ENCODE measurements around the gene AP1G1. TPM values are rescaled to one million over a fixed set of nuclear protein-coding genes. Genes with fewer than 3 reads are reported as not detected.

The AP1G1 gene
- total and polyA plus RNA-seq, 3 experiments from 2014 or later, result 10.9 to 83.3 (median 80.4) TPM

- peaks cover 4% of the 10 kb centered on the region for H3K4me1 ChIP-seq (ENCODE audit: insufficient read depth, low read length)
- H3K4me1 Mint-ChIP-seq, result peaks cover 19 to 43% (median 41%) of the 10 kb centered on the region in 3 donors
- H3K27me3 Mint-ChIP-seq, result no peaks in the 10 kb centered on the region
- H3K36me3 Mint-ChIP-seq, result peaks cover 2 to 72% (median 4%) of the 10 kb centered on the region in 3 donors
- no peaks in the 10 kb centered on the region for H3K9me3 Mint-ChIP-seq
- H3K27ac Mint-ChIP-seq, result peak overlapping the region in 6 of 8 donors; percentile 35 to 73 (median 67)
- H3K27ac ChIP-seq (ENCODE audit: low read depth, low read length), result no peak overlapping the region
- no peak overlapping the region for H3K4me3 ChIP-seq (ENCODE audit: low read length)
- DNase-seq, result no peak
- no peaks in the 10 kb centered on the region for H3K36me3 ChIP-seq (ENCODE audit: insufficient read depth, low read length)
- no peak overlapping the region for H3K4me3 Mint-ChIP-seq
- CTCF ChIA-PET, result no interaction called here
- H3K9me3 ChIP-seq (ENCODE audit: low read length), result no peaks in the 10 kb centered on the region
- POLR2A ChIA-PET, result no interaction called here
- H3K27me3 ChIP-seq (ENCODE audit: insufficient read depth, low read length, poor library complexity, severe bottlenecking), result no peaks in the 10 kb centered on the region
These were observed 32.7 kb downstream of the AP1G1 start for GRCh38 chr16:71775949-71776348.

GRCh38 chr16:71771571-71771970 lies 37.1 kb downstream of the AP1G1 start:
- no peaks in the 10 kb centered on the region for H3K9me3 Mint-ChIP-seq
- no peak for DNase-seq
- H3K27ac Mint-ChIP-seq, result peak overlapping the region in 1 of 8 donors; percentile 46
- ChIA-PET CTCF (interaction anchor here (1.1 kb wide), 1 partner anchor 12 kb away, joined by 3 read pairs; no protein-coding TSS in a partner anchor), POLR2A (no interaction called here)
- H3K27me3 Mint-ChIP-seq, result no peaks in the 10 kb centered on the region
- H3K4me1 Mint-ChIP-seq, result peaks cover 11 to 26% (median 24%) of the 10 kb centered on the region in 3 donors
- Histone ChIP-seq H3K9me3 (ENCODE audit: low read length) (no peaks in the 10 kb centered on the region), H3K4me1 (ENCODE audit: insufficient read depth, low read length) (no peaks in the 10 kb centered on the region), H3K27ac (ENCODE audit: low read depth, low read length) (no peak overlapping the region), H3K4me3 (ENCODE audit: low read length) (no peak overlapping the region), H3K36me3 (ENCODE audit: insufficient read depth, low read length) (peaks cover 18% of the 10 kb centered on the region), H3K27me3 (ENCODE audit: insufficient read depth, low read length, poor library complexity, severe bottlenecking) (no peaks in the 10 kb centered on the region)
- H3K36me3 Mint-ChIP-seq, result peaks cover 3 to 75% (median 14%) of the 10 kb centered on the region in 3 donors
- no peak overlapping the region for H3K4me3 Mint-ChIP-seq

GRCh38 chr16:71769222-71769621 lies 39.4 kb downstream of the AP1G1 start:
- Mint-ChIP-seq H3K36me3 (peaks cover 3 to 78% (median 13%) of the 10 kb centered on the region in 3 donors), H3K4me1 (peaks cover 3 to 20% (median 10%) of the 10 kb centered on the region in 3 donors), H3K4me3 (no peak overlapping the region), H3K9me3 (no peaks in the 10 kb centered on the region), H3K27me3 (no peaks in the 10 kb centered on the region), H3K27ac (peak overlapping the region in 1 of 8 donors; percentile 44)
- DNase-seq, result no peak
- Histone ChIP-seq H3K4me3 (ENCODE audit: low read length) (no peak overlapping the region), H3K27ac (ENCODE audit: low read depth, low read length) (no peak overlapping the region), H3K4me1 (ENCODE audit: insufficient read depth, low read length) (no peaks in the 10 kb centered on the region), H3K27me3 (ENCODE audit: insufficient read depth, low read length, poor library complexity, severe bottlenecking) (no peaks in the 10 kb centered on the region), H3K9me3 (ENCODE audit: low read length) (no peaks in the 10 kb centered on the region), H3K36me3 (ENCODE audit: insufficient read depth, low read length) (peaks cover 20% of the 10 kb centered on the region)
- ChIA-PET CTCF (interaction anchor here (1.1 to 1.2 kb wide), 2 partner anchors 9 to 86 kb away, joined by 3 to 4 read pairs; no protein-coding TSS in a partner anchor), POLR2A (no interaction called here)

GRCh38 chr16:71767060-71767900 lies 41.4 kb downstream of the AP1G1 start:
- H3K27me3 ChIP-seq (ENCODE audit: insufficient read depth, low read length, poor library complexity, severe bottlenecking), result no peaks in the 10 kb centered on the region
- Mint-ChIP-seq H3K4me1 (peaks cover 3 to 20% (median 10%) of the 10 kb centered on the region in 3 donors), H3K27ac (peak overlapping the region in 5 of 8 donors; percentile 24 to 69 (median 39)), H3K36me3 (peaks cover 3 to 84% (median 20%) of the 10 kb centered on the region in 3 donors), H3K4me3 (no peak overlapping the region), H3K27me3 (no peaks in the 10 kb centered on the region), H3K9me3 (no peaks in the 10 kb centered on the region)
- H3K36me3 ChIP-seq (ENCODE audit: insufficient read depth, low read length), result peaks cover 33% of the 10 kb centered on the region
- H3K4me1 ChIP-seq (ENCODE audit: insufficient read depth, low read length), result no peaks in the 10 kb centered on the region
- no peak overlapping the region for H3K4me3 ChIP-seq (ENCODE audit: low read length)
- H3K9me3 ChIP-seq (ENCODE audit: low read length), result no peaks in the 10 kb centered on the region
- no peak overlapping the region for H3K27ac ChIP-seq (ENCODE audit: low read depth, low read length)
- CTCF ChIA-PET, result no interaction called here
- POLR2A ChIA-PET, result no interaction called here
- DNase-seq, result no peak

GRCh38 chr16:71762186-71762585 lies 46.4 kb downstream of the AP1G1 start:
- H3K36me3 Mint-ChIP-seq, result peaks cover 0 to 85% (median 11%) of the 10 kb centered on the region in 3 donors
- peaks cover 2 to 13% (median 4%) of the 10 kb centered on the region in 3 donors for H3K4me1 Mint-ChIP-seq
- peak overlapping the region in 1 of 8 donors; percentile 44 for H3K27ac Mint-ChIP-seq
- Histone ChIP-seq H3K4me1 (ENCODE audit: insufficient read depth, low read length) (no peaks in the 10 kb centered on the region), H3K36me3 (ENCODE audit: insufficient read depth, low read length) (peaks cover 41% of the 10 kb centered on the region), H3K27ac (ENCODE audit: low read depth, low read length) (no peak overlapping the region), H3K9me3 (ENCODE audit: low read length) (no peaks in the 10 kb centered on the region), H3K4me3 (ENCODE audit: low read length) (no peak overlapping the region), H3K27me3 (ENCODE audit: insufficient read depth, low read length, poor library complexity, severe bottlenecking) (no peaks in the 10 kb centered on the region)
- ChIA-PET CTCF (no interaction called here), POLR2A (interaction anchor here (0.9 kb wide), 1 partner anchor 46 kb away, joined by 3 read pairs; the partner anchor contains the start of gene AP1G1)
- H3K27me3 Mint-ChIP-seq, result peaks cover 0 to 2% of the 10 kb centered on the region in 2 donors
- DNase-seq, result no peak
- H3K4me3 Mint-ChIP-seq, result no peak overlapping the region
- no peaks in the 10 kb centered on the region for H3K9me3 Mint-ChIP-seq

GRCh38 chr16:71761097-71761496 lies 47.5 kb downstream of the AP1G1 start:
- no peaks in the 10 kb centered on the region for H3K4me1 ChIP-seq (ENCODE audit: insufficient read depth, low read length)
- H3K27ac ChIP-seq (ENCODE audit: low read depth, low read length), result no peak overlapping the region
- no peaks in the 10 kb centered on the region for H3K9me3 ChIP-seq (ENCODE audit: low read length)
- H3K27me3 ChIP-seq (ENCODE audit: insufficient read depth, low read length, poor library complexity, severe bottlenecking), result no peaks in the 10 kb centered on the region
- Mint-ChIP-seq H3K27me3 (peaks cover 0 to 2% of the 10 kb centered on the region in 2 donors), H3K27ac (no peak overlapping the region), H3K36me3 (peaks cover 0 to 86% (median 13%) of the 10 kb centered on the region in 3 donors), H3K4me3 (no peak overlapping the region), H3K4me1 (peaks cover 0 to 2% (median under 1%) of the 10 kb centered on the region in 3 donors), H3K9me3 (no peaks in the 10 kb centered on the region)
- H3K4me3 ChIP-seq (ENCODE audit: low read length), result no peak overlapping the region
- ChIA-PET POLR2A (no interaction called here), CTCF (no interaction called here)
- H3K36me3 ChIP-seq (ENCODE audit: insufficient read depth, low read length), result peaks cover 42% of the 10 kb centered on the region
- DNase-seq, result no peak

GRCh38 chr16:71758293-71758760 lies 50.3 kb downstream of the AP1G1 start:
- POLR2A ChIA-PET, result no interaction called here
- Histone ChIP-seq H3K4me1 (ENCODE audit: insufficient read depth, low read length) (no peaks in the 10 kb centered on the region), H3K36me3 (ENCODE audit: insufficient read depth, low read length) (peaks cover 61% of the 10 kb centered on the region), H3K4me3 (ENCODE audit: low read length) (no peak overlapping the region), H3K9me3 (ENCODE audit: low read length) (no peaks in the 10 kb centered on the region), H3K27me3 (ENCODE audit: insufficient read depth, low read length, poor library complexity, severe bottlenecking) (no peaks in the 10 kb centered on the region), H3K27ac (ENCODE audit: low read depth, low read length) (no peak overlapping the region)
- Mint-ChIP-seq H3K4me1 (no peaks in the 10 kb centered on the region), H3K27ac (no peak overlapping the region), H3K9me3 (no peaks in the 10 kb centered on the region), H3K27me3 (peaks cover 0 to 4% of the 10 kb centered on the region in 2 donors), H3K4me3 (no peak overlapping the region), H3K36me3 (peaks cover 5 to 87% (median 21%) of the 10 kb centered on the region in 3 donors)
- DNase-seq, result no peak
- CTCF ChIA-PET, result interaction anchor here (1.4 kb wide), 1 partner anchor 13 kb away, joined by 3 read pairs; no protein-coding TSS in a partner anchor

- Mint-ChIP-seq H3K4me3 (no peak overlapping the region), H3K27me3 (peaks cover 0 to 2% of the 10 kb centered on the region in 2 donors), H3K27ac (peak overlapping the region in 3 of 8 donors; percentile 21 to 61 (median 23)), H3K36me3 (peaks cover 11 to 82% (median 29%) of the 10 kb centered on the region in 3 donors), H3K9me3 (no peaks in the 10 kb centered on the region), H3K4me1 (peaks cover 0 to 4% (median 0%) of the 10 kb centered on the region in 3 donors)
- H3K4me1 ChIP-seq (ENCODE audit: insufficient read depth, low read length), result no peaks in the 10 kb centered on the region
- H3K9me3 ChIP-seq (ENCODE audit: low read length), result no peaks in the 10 kb centered on the region
- POLR2A ChIA-PET, result interaction anchor here (0.7 kb wide), 1 partner anchor 143 kb away, joined by 3 read pairs; no protein-coding TSS in a partner anchor
- no peaks in the 10 kb centered on the region for H3K27me3 ChIP-seq (ENCODE audit: insufficient read depth, low read length, poor library complexity, severe bottlenecking)
- H3K27ac ChIP-seq (ENCODE audit: low read depth, low read length), result no peak overlapping the region
- H3K4me3 ChIP-seq (ENCODE audit: low read length), result no peak overlapping the region
- peaks cover 42% of the 10 kb centered on the region for H3K36me3 ChIP-seq (ENCODE audit: insufficient read depth, low read length)
- CTCF ChIA-PET, result no interaction called here
- DNase-seq, result no peak
These were observed 54.0 kb downstream of the AP1G1 start for GRCh38 chr16:71754652-71755051.

Data from CD8-positive, alpha-beta memory T cell (primary cell).